Ureter (tissue), 1 donor: ENCODE data around the gene PTPN1. TPM values are rescaled to one million over a fixed set of nuclear protein-coding genes. Genes with fewer than 3 reads are reported as not detected.
A peak's percentile ranks its signal among the peaks of the same experiment; 100 is the strongest.
"Not testable (repeated sequence)": the region's sequence is repeated elsewhere in the genome, so short reads cannot be mapped to it uniquely, and the experiment has no call there.

Experiments
- DNase-seq: peaks from one replicate; pipeline ENCODE4 v3.0.0-alpha.2; 2020; ENCODE audit warnings: low spot score
- total RNA-seq: library from RNA; stranded (reverse); gene quantifications from one replicate; pipeline ENCODE4 v1.2.4, GENCODE V29; 2023
- donor health status: DM: yes; HTN: yes; CAD: no.

The PTPN1 gene
- 33.6 TPM for total RNA-seq

DNA sequence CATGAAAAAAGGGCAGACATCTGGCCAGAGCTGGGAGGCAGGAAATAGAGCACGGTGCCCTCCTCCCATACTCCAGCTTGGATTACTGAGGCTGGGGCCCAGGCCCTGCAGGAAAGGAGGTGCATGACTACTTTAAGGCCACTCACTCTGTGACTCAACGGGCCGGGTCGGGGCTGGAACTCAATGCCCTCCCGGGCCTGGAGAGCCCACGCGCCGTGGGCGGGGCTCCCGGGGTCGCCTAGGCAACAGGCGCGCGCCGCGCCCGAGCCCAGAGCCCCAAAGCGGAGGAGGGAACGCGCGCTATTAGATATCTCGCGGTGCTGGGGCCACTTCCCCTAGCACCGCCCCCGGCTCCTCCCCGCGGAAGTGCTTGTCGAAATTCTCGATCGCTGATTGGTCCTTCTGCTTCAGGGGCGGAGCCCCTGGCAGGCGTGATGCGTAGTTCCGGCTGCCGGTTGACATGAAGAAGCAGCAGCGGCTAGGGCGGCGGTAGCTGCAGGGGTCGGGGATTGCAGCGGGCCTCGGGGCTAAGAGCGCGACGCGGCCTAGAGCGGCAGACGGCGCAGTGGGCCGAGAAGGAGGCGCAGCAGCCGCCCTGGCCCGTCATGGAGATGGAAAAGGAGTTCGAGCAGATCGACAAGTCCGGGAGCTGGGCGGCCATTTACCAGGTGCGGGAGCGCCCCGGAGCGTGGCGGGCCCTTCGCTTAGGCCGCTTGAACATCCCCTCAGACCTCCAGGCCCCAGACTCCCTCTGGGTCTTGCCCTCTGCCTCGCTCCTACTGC is at the start of gene PTPN1:
TSS of gene PTPN1 (plus strand) at position 461 of the 783 bp plus-strand sequence. CDS start at position 606, 145 bp downstream.
- peak; percentile 99 for DNase-seq

DNA sequence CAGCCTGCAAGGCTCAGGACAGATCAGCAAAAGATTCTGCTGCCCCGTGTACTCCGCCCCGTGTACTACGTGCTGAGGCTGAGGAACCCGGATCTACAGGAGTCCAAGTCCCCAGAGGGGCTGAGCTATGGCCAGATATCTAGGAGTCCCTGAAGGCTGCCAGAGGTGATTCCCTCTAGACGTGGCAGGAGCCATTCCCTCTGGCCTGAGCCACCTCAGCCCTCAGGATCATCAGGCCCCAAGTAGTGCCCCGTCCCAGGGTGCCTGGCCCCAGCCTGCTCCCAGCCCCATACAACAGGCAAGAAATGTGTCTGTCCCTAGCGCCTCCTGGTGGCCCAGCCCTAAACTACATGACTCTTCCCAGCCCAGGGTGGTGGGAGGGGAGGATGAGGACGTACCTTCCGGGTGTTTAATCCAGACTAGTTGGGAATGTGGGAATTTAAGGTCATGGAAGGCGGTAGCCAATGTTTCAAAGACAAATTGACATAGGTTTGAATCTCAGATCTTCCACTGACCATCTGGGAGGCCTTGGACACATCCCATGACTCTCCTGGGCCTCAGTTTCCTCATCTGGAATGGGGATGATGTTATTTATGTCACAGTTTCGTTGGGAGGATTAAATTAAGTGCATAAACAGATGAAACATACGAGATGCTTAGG is 49.4 kb upstream of the PTPN1 start:
- DNase-seq: peak; percentile 94

DNA sequence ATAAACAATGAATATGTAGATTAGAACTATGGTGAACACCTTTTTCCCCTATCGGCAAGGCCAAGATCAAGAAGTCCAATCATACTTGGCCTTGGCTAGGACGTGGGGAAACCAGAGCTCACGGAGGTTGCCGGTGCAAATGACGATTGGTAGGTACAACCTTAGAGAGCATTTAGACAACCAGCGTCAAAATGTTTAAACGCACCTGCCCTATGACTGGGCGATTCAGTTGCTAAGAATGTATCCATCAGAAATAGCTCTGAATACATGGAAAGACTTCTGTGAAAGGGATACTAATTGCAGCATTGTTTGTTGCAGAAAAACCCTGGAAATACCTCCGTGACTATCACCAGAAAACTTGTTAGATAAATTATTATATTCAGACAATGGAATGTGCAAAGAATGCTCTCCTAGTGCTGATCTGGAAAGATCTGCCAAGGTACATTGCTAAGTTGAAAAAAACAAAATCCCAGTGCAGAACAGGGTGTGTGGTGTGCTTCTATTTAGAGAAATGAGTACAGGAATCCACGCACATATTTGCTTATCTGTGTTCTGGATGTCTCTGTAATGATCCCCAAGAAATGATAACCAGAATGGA is 48.0 kb upstream of the PTPN1 start:
- DNase-seq: no peak

DNA sequence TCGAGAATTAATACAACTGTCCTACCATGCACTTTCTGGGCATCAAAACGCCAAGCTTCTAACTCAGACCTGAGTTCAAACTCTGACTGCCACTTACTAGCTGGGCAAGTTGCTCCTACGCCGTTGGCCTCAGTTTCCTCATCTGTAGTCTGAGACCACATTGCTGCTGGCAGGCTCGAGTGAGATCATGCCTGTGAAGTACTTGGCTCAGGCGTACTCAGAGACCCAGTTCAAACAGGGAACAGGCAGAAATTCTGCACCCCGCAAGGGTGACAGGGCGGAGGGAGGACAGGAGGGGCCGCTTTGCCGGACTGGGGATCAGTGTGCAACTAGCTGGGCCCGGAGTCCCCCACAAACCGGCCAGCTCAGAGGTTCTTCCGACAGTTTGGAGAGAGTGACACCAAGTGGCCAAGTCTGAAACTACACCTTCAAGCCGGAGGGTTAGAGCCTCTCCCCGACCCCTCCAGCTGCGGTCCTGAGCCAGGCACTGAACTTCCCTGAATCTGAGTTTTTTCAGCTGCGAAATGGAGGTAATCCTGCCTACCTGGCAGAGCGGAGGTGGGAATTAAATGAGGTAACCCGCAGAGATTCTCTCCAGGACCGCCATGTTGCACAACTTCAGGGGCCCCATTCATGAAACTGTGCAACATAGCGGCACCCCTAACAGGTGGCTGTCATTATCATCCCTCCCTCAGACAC is 46.0 kb upstream of the PTPN1 start:
- DNase-seq: peak; percentile 65

DNA sequence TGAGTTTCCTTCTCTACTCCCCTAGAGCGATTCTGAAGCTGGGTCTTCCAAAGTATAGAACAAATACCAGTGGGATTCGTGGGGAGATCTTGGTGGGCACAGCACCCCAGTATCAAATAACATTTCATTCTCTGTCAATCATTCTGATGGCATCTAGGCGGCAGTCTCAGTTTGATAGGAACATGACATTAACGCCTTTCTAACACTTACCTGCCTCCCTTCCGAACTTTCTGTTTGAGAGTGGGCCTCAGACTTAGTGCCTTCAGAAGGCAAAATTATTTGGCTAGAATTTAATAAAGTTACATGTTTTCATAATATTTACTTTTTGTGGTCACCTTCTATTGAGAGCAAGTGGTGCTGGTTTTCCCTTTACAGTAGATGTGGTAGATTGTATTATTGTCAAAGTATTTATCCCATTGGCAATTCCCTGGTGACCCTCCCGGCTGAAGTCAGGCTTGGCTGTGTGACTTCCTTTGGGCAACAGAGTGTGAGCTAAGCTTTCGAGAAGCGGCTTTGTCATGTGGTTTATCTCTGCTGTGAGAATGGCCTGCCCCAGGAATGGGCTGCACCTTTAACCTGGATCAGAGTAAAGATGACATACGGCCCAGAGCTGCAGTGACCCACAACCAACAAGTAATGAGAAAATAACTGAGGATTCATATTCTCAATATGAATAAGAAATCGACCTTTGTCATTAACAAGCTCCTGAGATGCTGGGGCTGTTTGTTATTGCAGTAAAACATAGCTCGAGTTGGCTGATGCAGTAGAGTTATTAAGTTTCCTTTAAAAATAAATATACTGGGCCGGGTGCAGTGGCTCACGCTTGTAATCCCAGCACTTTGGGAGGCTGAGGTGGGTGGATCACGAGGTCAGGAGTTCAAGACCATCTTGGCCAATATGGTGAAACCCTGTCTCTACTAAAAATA is 45.2 kb upstream of the PTPN1 start:
- no peak for DNase-seq

DNA sequence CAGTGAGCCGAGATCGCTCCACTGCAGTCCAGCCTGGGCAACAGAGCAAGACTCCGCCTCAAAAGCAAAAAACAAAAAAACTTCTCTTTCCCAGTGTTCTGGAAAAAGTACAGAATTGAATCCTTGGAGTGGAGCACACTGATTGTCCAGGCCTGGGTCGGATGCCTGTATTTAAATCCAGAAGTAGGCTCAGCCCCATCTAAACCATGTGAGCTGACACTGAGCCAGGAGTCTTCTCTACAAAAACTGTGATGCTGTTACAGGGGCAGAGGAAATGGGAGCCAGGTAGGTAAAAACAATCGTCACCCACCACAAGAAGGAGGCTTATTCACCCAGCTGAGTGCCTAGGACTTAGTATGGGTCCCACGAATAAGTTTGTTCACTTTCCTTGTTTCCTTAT is 43.0 kb upstream of the PTPN1 start:
- DNase-seq: no peak

DNA sequence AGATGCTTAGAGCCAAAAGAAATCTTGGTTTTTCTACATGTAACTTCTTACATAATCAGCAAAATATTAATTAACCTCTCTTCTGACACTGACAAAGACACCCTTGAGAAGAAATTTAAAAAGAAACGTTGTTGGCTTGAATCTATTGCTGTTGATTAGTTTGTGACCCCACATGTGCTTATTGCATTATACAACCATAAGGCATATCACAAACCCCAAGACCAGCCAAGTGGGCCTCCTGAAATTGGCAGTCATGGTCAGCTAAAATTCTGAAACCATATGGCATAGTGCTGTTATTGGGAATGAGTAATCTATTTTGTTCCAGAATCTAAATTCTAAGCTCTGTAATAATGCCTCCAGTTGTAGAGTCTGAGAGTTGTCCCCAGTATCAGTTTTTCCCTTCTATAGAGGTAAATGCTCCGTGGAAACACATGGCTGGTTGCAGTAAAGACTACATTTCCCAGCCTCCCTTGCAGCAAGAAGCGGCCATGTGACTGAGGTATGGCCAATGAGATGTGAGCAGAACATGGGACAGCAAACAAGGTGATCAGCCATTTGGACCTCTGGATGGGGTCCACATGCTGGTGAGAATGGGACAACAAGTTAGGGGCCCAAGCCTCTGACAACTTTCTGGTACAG is 42.3 kb upstream of the PTPN1 start:
- peak; percentile 52 for DNase-seq

DNA sequence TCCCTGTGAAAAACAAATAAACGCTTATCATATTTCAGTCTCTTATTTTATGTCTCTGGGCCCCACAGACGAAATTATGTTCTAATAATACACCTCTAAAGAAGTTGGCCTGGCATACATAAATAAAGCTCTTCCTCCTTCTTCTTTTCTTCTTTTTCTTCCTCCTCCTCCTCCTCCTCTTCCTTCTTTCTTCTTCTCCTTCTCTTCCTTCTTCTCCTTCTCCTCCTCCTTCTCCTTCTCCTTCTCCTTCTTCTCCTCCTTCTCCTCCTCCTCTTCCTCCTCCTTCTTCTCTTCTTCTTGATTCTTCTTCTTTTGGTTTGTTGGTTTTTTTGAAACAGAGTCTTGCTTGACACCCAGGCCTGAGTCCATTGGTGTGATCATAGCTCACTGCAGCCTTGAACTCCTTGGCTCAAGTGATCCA is 41.8 kb upstream of the PTPN1 start:
- DNase-seq: no peak

DNA sequence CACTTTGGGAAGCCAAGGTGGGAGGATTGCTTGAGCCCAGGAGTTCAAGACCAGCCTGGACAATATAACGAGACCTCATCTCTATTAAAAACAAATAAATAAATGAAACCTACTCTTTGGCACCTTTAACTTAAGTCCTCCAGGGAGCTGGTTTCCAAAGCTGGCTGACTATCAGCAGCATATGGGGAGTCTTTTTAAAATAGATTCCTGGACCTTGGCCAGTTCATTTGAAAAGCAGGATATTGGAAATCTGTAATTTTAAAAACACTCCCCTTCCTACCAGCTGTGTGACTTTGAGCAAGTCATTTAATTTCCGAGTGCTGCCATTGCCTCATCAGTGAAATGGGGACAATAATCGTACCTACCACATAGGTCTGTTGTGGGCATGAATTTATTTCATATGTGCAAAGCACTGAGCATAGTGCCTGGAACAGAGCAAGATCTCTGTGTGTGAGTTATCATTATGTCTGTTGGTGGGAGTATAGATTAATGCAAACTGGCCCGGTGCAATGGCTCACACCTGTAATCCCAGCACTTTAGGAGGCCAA is 40.9 kb upstream of the PTPN1 start:
- DNase-seq: no peak

DNA sequence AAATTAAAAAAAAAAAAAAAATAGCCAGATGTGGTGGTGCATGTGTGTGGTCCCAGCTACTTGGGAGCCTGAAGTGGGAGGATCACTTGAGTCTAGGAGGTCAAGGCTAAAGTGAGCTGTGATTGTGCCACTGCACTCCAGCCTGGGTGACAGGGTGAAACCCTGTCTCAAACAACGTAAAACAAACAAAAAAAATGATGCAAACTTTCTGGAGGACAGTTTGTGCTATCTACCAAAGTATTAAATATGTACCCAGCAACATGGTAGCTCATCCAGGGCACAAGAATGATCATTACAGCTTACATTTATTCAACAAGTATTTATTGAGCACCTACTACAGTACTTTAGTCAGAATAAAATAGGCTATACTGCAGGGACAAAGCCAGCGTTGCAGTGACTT is 40.4 kb upstream of the PTPN1 start:
- DNase-seq: no peak

DNA sequence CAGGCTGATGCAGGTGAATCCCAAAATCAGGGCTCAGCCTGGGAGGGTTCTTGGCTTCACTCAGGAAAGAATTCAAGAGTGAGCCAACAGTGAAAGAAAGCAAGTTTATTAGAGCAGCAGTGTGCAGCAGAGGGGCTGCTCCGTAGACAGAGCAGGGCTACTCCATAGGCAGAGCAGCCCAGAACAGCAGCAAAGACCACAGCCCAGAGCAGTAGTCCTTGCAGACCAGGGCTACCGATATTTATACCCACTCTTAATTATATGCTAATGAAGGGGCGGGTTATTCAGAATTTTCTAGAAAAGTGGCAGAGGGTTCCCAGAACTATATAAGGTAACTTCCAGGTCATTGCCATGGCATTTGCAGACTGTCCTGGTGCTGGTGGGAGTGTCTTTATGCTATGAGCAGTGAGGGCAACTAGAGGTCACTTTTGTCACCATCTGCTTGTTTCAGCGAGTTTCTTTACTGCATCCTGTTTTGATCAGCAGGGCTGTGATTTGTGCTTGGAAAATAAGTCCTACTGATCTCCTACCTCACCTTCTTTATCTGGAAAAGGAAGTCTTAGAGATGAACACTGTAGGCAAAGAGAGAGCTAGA is 39.8 kb upstream of the PTPN1 start:
- DNase-seq: no peak

DNA sequence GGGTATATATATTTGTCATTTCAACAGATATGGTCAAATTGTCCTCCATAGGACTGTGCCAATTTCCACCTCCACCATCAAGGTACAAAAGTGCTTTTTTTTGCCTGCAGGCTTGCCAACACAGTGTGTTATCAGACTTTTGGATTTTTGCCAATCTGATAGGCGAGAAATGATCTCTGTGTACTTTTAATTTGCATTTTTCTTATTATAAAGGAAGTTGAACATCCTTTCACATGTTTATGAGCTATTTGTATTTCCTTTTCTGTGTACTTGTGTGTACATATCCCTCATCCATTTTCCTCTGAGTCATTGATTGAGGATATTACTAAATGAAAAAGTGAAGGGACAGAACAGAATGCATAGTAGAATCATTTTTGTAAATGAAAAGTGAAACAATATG is 39.0 kb upstream of the PTPN1 start:
- DNase-seq: no peak

DNA sequence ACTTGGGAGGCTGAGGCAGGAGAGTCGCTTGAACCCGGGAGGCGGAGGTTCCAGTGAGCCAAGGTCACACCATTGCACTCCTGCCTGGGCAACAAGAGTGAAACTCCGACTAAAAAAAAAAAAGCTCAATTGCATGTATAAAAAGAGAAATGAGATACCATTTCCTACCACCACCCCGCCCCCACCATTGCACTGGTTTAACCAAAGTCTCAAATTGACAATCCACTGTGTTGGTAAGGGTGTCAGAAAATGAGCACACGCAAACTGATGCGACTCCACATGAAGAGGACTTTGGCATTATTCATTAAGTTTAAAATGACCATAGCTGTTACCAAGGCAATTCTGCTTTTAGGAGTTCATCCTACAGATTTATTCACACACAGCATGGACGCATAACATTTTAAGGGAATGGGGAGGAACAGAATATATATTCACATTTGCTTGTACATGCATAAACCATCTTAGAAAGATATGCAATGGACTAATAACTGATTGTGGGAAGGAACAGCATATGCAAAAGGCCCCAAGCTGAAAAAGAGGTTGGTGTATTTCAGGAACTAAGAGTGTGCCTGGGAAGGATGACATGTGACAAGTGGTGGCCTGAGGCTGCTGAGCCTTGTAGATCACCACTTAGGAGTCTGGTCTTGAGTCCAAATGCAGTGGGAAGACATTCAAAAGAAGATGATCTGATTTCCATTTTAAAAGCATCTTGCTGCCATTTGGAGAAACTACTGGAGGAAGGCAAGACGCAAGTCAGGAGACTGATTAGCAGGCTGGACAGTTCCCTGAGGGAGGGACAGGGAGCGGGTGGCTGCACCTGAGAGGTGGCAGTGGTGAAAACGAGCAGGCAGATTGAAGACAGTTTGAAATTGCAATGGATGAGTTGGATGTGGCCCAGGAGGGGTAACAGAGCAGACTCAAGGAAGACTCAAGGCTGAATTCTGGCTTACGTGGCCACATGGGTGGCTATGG is 37.2 kb upstream of the PTPN1 start:
- no peak for DNase-seq

DNA sequence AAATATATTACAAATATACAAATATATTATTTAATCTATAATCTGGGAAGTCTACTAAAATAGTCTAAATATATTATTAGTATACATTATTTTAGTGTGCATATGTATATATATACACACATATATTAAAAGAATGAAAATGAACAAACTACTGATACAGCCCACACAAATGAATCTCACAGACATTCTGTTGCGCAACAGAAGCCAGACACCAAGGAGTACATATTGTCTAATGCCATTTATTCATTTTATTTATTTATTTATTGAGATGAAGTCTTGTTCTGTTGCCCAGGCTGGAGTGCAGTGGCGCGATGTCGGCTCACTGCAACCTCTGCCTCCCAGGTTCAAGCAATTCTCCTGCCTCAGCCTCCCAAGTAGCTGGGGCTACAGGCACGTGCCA is 35.8 kb upstream of the PTPN1 start:
- not testable (repeated sequence) for DNase-seq

DNA sequence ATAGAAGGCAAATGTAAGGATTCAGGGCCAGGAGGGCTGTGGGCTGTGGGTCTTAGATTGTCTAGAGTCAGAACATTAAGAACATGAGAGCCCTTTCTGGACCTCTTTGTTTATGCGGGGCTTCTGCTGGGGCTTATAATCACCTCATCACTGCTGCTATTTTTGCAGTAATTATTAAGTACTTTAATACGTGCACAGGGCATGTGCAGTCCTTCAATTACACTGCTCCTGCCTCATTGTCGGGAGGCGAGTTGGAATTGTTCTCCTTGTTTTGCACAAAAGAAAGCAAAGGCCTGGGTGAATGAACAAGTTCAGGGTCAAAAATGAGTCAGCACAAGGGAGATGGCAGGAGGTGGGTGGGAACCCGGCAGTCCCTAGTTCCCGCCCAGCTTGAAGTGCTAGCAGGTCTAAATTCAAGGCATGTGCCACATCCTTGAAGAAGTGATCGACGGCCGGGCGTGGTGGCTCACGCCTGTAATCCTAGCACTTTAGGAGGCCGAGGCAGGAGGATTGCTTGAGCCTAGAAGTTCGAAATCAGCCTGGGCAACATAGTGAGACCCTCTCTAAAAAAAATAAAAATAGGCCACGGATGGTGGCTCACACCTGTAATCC is 34.4 kb upstream of the PTPN1 start:
- no peak for DNase-seq

DNA sequence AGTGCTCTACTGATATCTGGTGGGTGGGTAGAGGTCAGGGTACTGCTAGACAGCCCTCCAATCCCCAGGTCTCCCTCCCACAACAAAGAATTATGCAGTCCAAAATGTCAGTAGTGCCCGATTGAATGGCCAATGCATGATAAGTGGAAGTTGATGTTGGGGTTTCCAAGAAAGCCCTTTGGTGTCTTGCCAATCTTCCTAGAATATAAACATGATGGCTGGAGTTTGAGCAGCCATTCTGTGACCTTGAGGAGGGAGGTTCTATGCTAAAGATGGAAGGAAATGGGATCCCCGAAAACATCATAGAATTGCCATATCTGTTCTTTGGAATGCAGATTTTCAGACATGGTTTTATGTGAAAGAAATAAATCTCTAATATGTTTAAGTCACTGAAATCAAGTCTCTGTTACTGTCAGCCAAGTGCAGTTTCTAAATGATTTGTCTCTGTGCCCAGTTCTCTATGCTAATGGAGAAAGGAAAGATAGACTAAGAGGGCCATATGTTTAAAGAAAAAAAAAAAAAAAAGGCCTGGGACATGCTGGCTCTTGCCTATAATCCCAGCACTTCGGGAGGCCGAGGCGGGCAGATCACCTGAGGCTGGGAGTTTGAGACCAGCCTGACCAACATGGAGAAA is 32.8 kb upstream of the PTPN1 start:
- no peak for DNase-seq

DNA sequence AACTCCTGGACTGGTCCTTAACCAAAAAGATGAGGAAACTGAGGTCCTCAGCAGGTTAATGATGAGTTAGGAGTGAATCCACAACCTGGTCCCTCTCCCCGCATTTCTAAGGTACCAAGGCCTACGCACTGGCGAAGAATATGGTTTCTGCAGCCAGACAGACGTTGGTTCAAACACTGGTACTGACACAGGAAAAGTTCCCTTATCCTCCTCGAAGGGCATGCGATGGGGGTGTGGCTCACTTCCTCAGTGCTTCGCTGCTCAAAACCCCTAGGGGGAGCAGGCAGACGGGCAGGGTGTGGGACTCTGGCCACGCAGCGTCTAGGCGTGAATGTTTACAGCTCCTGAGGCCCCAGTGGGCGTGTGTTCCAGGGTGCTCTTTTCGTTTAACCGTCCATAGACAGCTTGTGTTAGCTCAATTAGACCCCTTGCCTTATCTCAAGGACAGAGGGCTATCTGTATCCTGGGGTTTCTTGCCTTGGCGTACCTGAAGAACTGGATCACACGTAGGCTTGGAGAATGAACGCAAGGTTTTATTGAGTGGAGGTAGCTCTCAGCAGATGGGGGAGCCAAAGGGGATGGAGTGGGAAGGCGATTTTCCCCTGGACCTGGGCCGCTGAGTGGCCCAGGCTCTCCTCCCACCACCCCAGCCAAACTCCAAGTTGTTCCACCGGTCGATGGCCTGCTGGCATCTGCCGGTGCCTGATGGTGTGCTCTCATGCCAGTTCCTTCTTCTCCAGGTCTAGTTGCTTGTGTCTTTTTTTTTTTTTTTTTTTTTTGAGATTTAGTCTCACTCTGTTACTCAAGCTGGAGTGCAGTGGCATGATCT is 31.8 kb upstream of the PTPN1 start:
- DNase-seq: peak; percentile 71
